Mesenchymal stem cell (in vitro differentiated cells and primary cell): ENCODE data around the gene SLC35D2.

Experiments used
- DNase-seq: peaks from one replicate; pipeline ENCODE4 v3.0.0-alpha.2; 2013
- H2AFZ ChIP-seq: one replicate; pipeline ENCODE4 v1.6.1; 2013; ENCODE audit warnings: low read depth, mild to moderate bottlenecking, control low read depth, inconsistent platforms, low read length, moderate library complexity
- H2AK5ac ChIP-seq: 2 replicates; pipeline ENCODE4 v1.6.1; 2013; ENCODE audit warnings: low read length, moderate library complexity, mild to moderate bottlenecking, inconsistent platforms; ENCODE audit not compliant: severe bottlenecking
- H2BK120ac ChIP-seq: one replicate; pipeline ENCODE4 v1.6.1; 2013; ENCODE audit warnings: low read depth, mild to moderate bottlenecking, inconsistent platforms, low read length, moderate library complexity
- H2BK12ac ChIP-seq, 2 experiments: one replicate each; pipeline ENCODE4 v1.6.1; 2013; ENCODE audit warnings: inconsistent platforms in 2 of 2, low read length in 2 of 2, mild to moderate bottlenecking in 2 of 2, moderate library complexity in 2 of 2, control low read depth in 1 of 2
- H2BK15ac ChIP-seq: one replicate; pipeline ENCODE4 v1.6.1; 2013; ENCODE audit warnings: mild to moderate bottlenecking, low read depth, inconsistent platforms; ENCODE audit not compliant: poor library complexity, severe bottlenecking
- H2BK5ac ChIP-seq: 2 replicates; pipeline ENCODE4 v1.6.1; 2013; ENCODE audit warnings: low read depth, mild to moderate bottlenecking, low read length, control low read depth, inconsistent platforms; ENCODE audit not compliant: poor library complexity, severe bottlenecking
- H3K14ac ChIP-seq, 2 experiments: one replicate each; pipeline ENCODE4 v1.6.1; 2013; ENCODE audit warnings: inconsistent platforms in 2 of 2, low read length in 2 of 2, control low read depth in 1 of 2, mild to moderate bottlenecking in 1 of 2, moderate library complexity in 1 of 2
- H3K18ac ChIP-seq, 2 experiments: one replicate each; pipeline ENCODE4 v1.6.1; 2013; ENCODE audit warnings: inconsistent platforms in 2 of 2, low read length in 2 of 2, control low read depth in 1 of 2, low read depth in 1 of 2, mild to moderate bottlenecking in 1 of 2
- H3K23ac ChIP-seq, 2 experiments: one replicate each; pipeline ENCODE4 v1.6.1; 2013; ENCODE audit warnings: inconsistent platforms in 2 of 2, low read length in 2 of 2, mild to moderate bottlenecking in 2 of 2, moderate library complexity in 2 of 2, control low read depth in 1 of 2
- H3K27ac ChIP-seq: 2 replicates; pipeline ENCODE4 v1.5.1; 2013; ENCODE audit warnings: mild to moderate bottlenecking, moderate library complexity, low read length, control low read depth, inconsistent platforms; ENCODE audit not compliant: poor library complexity, severe bottlenecking
- H3K27me3 ChIP-seq, 2 experiments: 2 replicates each; pipeline versions ENCODE4 v1.6.1 to v1.7.0; 2013; ENCODE audit warnings: low read length in 2 of 2, mild to moderate bottlenecking in 2 of 2, moderate library complexity in 2 of 2, control low read depth in 1 of 2, inconsistent platforms in 1 of 2; ENCODE audit not compliant: control insufficient read depth in 1 of 2, insufficient read depth in 1 of 2
- H3K36me3 ChIP-seq, 2 experiments: 2 replicates each; pipeline versions ENCODE4 v1.6.1 to v1.7.0; 2013; ENCODE audit warnings: low read length in 2 of 2, control low read depth in 1 of 2, inconsistent platforms in 1 of 2, low read depth in 1 of 2, mild to moderate bottlenecking in 1 of 2; ENCODE audit not compliant: insufficient read depth in 2 of 2, control insufficient read depth in 1 of 2
- H3K4ac ChIP-seq, 2 experiments: one replicate each; pipeline ENCODE4 v1.6.1; 2013; ENCODE audit warnings: inconsistent platforms in 2 of 2, low read length in 2 of 2, mild to moderate bottlenecking in 2 of 2, moderate library complexity in 2 of 2, control low read depth in 1 of 2, low read depth in 1 of 2
- H3K4me1 ChIP-seq: 2 replicates; pipeline ENCODE4 v1.6.1; 2013; ENCODE audit warnings: low read depth, low read length, control low read depth; ENCODE audit not compliant: control insufficient read depth, insufficient read depth
- H3K4me2 ChIP-seq: 2 replicates; pipeline ENCODE4 v1.6.1; 2013; ENCODE audit warnings: low read length, mild to moderate bottlenecking, inconsistent platforms; ENCODE audit not compliant: poor library complexity, severe bottlenecking
- H3K4me3 ChIP-seq, 2 experiments: 2 replicates each; pipeline versions ENCODE4 v1.5.1 to v1.7.0; 2013; ENCODE audit warnings: low read length in 2 of 2, mild to moderate bottlenecking in 2 of 2, control low read depth in 1 of 2, low read depth in 1 of 2; ENCODE audit not compliant: insufficient read depth in 1 of 2
- H3K79me1 ChIP-seq: replicated peaks from 2 replicates; pipeline ENCODE4 v1.6.1; 2013; ENCODE audit warnings: mild to moderate bottlenecking, control low read depth, low read length, inconsistent platforms; ENCODE audit not compliant: poor library complexity, severe bottlenecking
- H3K9ac ChIP-seq: 2 replicates; pipeline ENCODE4 v1.7.0; 2013; ENCODE audit warnings: mild to moderate bottlenecking, low read length, moderate library complexity
- H3K9me3 ChIP-seq: 2 replicates; pipeline ENCODE4 v1.7.0; 2013; ENCODE audit warnings: mild to moderate bottlenecking, low read length; ENCODE audit not compliant: control insufficient read depth
- H4K8ac ChIP-seq: one replicate; pipeline ENCODE4 v1.6.1; 2013; ENCODE audit warnings: inconsistent platforms, mild to moderate bottlenecking, low read length, moderate library complexity
- H4K91ac ChIP-seq: one replicate; pipeline ENCODE4 v1.6.1; 2013; ENCODE audit warnings: mild to moderate bottlenecking, low read length, inconsistent platforms
- WGBS: methylation state at CpG from one replicate; pipeline ENCODE4 v1.1.7; 2013; ENCODE audit warnings: mixed read lengths; 5-methylcytosine and 5-hydroxymethylcytosine counted together

SLC35D2 gene

GRCh38 chr9:96398582-96399324 is 15.2 kb upstream of the SLC35D2 start:
- no peak overlapping the region for H3K4ac ChIP-seq
- H3K14ac ChIP-seq = no peak overlapping the region
- no peak overlapping the region for H2AK5ac ChIP-seq
- no peaks in the 10 kb centered on the region for H3K4me1 ChIP-seq
- no peak overlapping the region for H2BK15ac ChIP-seq
- H3K79me1 ChIP-seq = peaks cover 14% of the 10 kb centered on the region
- 77% methylated on average over 3 of the region's 3 CpGs for WGBS
- no peaks in the 10 kb centered on the region for H3K36me3 ChIP-seq
- DNase-seq = peak; percentile 37
- H2BK5ac ChIP-seq = no peak overlapping the region
- no peak overlapping the region for H3K9ac ChIP-seq
- peak overlapping the region; percentile 56 for H4K8ac ChIP-seq
- H3K27ac ChIP-seq = no peak overlapping the region
- H3K18ac ChIP-seq = peak overlapping the region in 1 of 2 experiments; percentile 26
- H3K27me3 ChIP-seq = no peaks in the 10 kb centered on the region
- H2BK12ac ChIP-seq = no peak overlapping the region
- H2AFZ ChIP-seq = peak overlapping the region; percentile 88
- H2BK120ac ChIP-seq = no peak overlapping the region
- no peak overlapping the region for H4K91ac ChIP-seq
- peaks cover 9% of the 10 kb centered on the region for H3K9me3 ChIP-seq
- no peak overlapping the region for H3K4me2 ChIP-seq
- H3K4me3 ChIP-seq = no peak overlapping the region
- no peak overlapping the region for H3K23ac ChIP-seq

- no peak overlapping the region for H3K4me2 ChIP-seq
- H3K27ac ChIP-seq = no peak overlapping the region
- H3K4ac ChIP-seq = no peak overlapping the region
- no peak overlapping the region for H4K91ac ChIP-seq
- 100% methylated on average over 1 of the region's 2 CpGs for WGBS
- no peak overlapping the region for H2BK120ac ChIP-seq
- no peak overlapping the region for H4K8ac ChIP-seq
- no peak overlapping the region for H3K9ac ChIP-seq
- peaks cover 3% of the 10 kb centered on the region for H3K4me1 ChIP-seq
- no peak overlapping the region for H3K18ac ChIP-seq
- no peak for DNase-seq
- H2BK12ac ChIP-seq = no peak overlapping the region
- no peak overlapping the region for H2AK5ac ChIP-seq
- H3K36me3 ChIP-seq = no peaks in the 10 kb centered on the region
- H3K4me3 ChIP-seq = no peak overlapping the region
- H3K27me3 ChIP-seq = no peaks in the 10 kb centered on the region
- peaks cover 13% of the 10 kb centered on the region for H3K79me1 ChIP-seq
- no peak overlapping the region for H2BK5ac ChIP-seq
- H2BK15ac ChIP-seq = no peak overlapping the region
- H3K14ac ChIP-seq = no peak overlapping the region
- H3K9me3 ChIP-seq = peaks cover 7% of the 10 kb centered on the region
- no peak overlapping the region for H2AFZ ChIP-seq
- no peak overlapping the region for H3K23ac ChIP-seq
These were observed 12.5 kb upstream of the SLC35D2 start for GRCh38 chr9:96395964-96396363.

- no peak overlapping the region for H3K14ac ChIP-seq
- H3K4me1 ChIP-seq = peaks cover 3% of the 10 kb centered on the region
- H3K27ac ChIP-seq = no peak overlapping the region
- no peak overlapping the region for H3K4me2 ChIP-seq
- H3K4me3 ChIP-seq = no peak overlapping the region
- H4K91ac ChIP-seq = no peak overlapping the region
- H3K9ac ChIP-seq = no peak overlapping the region
- H2BK15ac ChIP-seq = no peak overlapping the region
- no peak overlapping the region for H2BK120ac ChIP-seq
- WGBS = 96% methylated on average over 6 of the region's 6 CpGs
- no peaks in the 10 kb centered on the region for H3K27me3 ChIP-seq
- no peaks in the 10 kb centered on the region for H3K9me3 ChIP-seq
- peaks cover 11% of the 10 kb centered on the region for H3K79me1 ChIP-seq
- no peak overlapping the region for H3K23ac ChIP-seq
- no peaks in the 10 kb centered on the region for H3K36me3 ChIP-seq
- no peak overlapping the region for H3K18ac ChIP-seq
- no peak overlapping the region for H2AFZ ChIP-seq
- DNase-seq = no peak
- H2BK5ac ChIP-seq = no peak overlapping the region
- no peak overlapping the region for H3K4ac ChIP-seq
- H4K8ac ChIP-seq = no peak overlapping the region
- H2AK5ac ChIP-seq = no peak overlapping the region
- H2BK12ac ChIP-seq = no peak overlapping the region
These were observed 11.5 kb upstream of the SLC35D2 start for GRCh38 chr9:96394832-96395496.

- Histone ChIP-seq H2BK12ac (no peak overlapping the region), H2BK15ac (no peak overlapping the region), H4K91ac (no peak overlapping the region), H3K9me3 (no peaks in the 10 kb centered on the region), H2AFZ (peak overlapping the region; percentile 61), H3K27me3 (no peaks in the 10 kb centered on the region), H3K36me3 (peaks cover 0 to 6% of the 10 kb centered on the region in 2 experiments), H3K79me1 (peaks cover 11% of the 10 kb centered on the region), H3K4ac (no peak overlapping the region), H3K9ac (no peak overlapping the region), H2BK120ac (no peak overlapping the region), H3K14ac (no peak overlapping the region), H3K4me1 (peaks cover 3% of the 10 kb centered on the region), H3K23ac (no peak overlapping the region), H3K4me2 (no peak overlapping the region), H3K27ac (no peak overlapping the region), H4K8ac (no peak overlapping the region), H2AK5ac (no peak overlapping the region), H3K18ac (no peak overlapping the region), H2BK5ac (no peak overlapping the region), H3K4me3 (no peak overlapping the region)
- DNase-seq = no peak
- 93% methylated on average over 12 of the region's 12 CpGs for WGBS
These were observed 8.8 kb upstream of the SLC35D2 start for GRCh38 chr9:96392263-96392662.
